GM12874 (cell line): Measurements from ENCODE around the gene NACAD.

ENCODE experiments used
- CTCF ChIP-seq: IDR thresholded peaks from 2 replicates; pipeline ENCODE4 v1.5.1; 2011; ENCODE audit warnings: low read depth, mild to moderate bottlenecking, control low read depth, low read length, moderate library complexity; ENCODE audit not compliant: insufficient read depth

Gene NACAD

GRCh38 chr7:45035893-45036292 is 52.9 kb downstream of the NACAD start:
- TF ChIP-seq CTCF, result no peak

GRCh38 chr7:45035371-45035770 is 53.4 kb downstream of the NACAD start:
- no peak for TF ChIP-seq CTCF

- no peak for TF ChIP-seq CTCF
These were observed 54.9 kb downstream of the NACAD start for GRCh38 chr7:45033931-45034290.

- no peak for TF ChIP-seq CTCF
These were observed 55.4 kb downstream of the NACAD start for GRCh38 chr7:45033261-45033930.

- TF ChIP-seq CTCF, result no peak
These were observed 56.3 kb downstream of the NACAD start for GRCh38 chr7:45032421-45032820.

GRCh38 chr7:45031829-45032228 is 56.9 kb downstream of the NACAD start:
- no peak for TF ChIP-seq CTCF
